ENCODE measurements around the gene RYR2. TPM values are rescaled to one million over a fixed set of nuclear protein-coding genes. Genes with fewer than 3 reads are reported as not detected.
"Not testable (repeated sequence)": the region's sequence is repeated elsewhere in the genome, so short reads cannot be mapped to it uniquely, and the experiment has no call there.

Gene RYR2
- total and polyA plus RNA-seq, 7 donors = under 0.01 to 22.4 (median 6.1) TPM

DNA sequence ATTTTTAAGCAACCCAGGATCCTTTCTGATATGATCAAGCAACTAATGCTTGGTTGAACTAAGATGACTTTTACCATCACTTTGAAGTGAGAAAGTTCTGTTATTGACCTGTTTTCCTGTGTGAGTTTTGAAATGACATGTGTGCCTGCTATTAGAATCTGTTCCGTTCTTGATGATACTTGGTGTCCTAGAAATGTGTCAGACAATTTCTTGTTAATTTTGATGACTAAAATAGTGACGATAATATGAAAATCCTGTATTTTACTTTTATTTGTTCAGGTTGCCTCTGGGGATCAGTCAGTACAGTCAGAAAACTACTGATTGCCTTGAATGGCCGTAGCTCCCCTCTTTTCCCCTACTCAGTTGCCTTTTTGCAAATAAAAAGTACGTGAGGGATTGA lies 228.0 kb downstream of the RYR2 start:
- WGBS, 2 donors = 74 to 84% methylated on average over 4 of the region's 4 CpGs
- Histone ChIP-seq H3K9me3 (no peaks in the 10 kb centered on the region), H3K4me3 (no peak overlapping the region), H3K4me1 (peaks cover 0 to 14% (median 7%) of the 10 kb centered on the region in 4 donors), H3K36me3 (no peaks in the 10 kb centered on the region), H3K27ac (no peak overlapping the region), H3K27me3 (no peaks in the 10 kb centered on the region)
- intact Hi-C loops (cut with DNase I) = no loop called here
- no peak for TF ChIP-seq POLR2A (IDR thresholded peaks at IDR 0.05)
- TF ChIP-seq, protein P1, sequence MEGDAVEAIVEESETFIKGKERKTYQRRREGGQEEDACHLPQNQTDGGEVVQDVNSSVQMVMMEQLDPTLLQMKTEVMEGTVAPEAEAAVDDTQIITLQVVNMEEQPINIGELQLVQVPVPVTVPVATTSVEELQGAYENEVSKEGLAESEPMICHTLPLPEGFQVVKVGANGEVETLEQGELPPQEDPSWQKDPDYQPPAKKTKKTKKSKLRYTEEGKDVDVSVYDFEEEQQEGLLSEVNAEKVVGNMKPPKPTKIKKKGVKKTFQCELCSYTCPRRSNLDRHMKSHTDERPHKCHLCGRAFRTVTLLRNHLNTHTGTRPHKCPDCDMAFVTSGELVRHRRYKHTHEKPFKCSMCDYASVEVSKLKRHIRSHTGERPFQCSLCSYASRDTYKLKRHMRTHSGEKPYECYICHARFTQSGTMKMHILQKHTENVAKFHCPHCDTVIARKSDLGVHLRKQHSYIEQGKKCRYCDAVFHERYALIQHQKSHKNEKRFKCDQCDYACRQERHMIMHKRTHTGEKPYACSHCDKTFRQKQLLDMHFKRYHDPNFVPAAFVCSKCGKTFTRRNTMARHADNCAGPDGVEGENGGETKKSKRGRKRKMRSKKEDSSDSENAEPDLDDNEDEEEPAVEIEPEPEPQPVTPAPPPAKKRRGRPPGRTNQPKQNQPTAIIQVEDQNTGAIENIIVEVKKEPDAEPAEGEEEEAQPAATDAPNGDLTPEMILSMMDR (IDR thresholded peaks at IDR 0.05) = no peak
- TF ChIP-seq EP300 (IDR thresholded peaks at IDR 0.05) = no peak
- no peak for TF ChIP-seq POLR2AphosphoS5 (IDR thresholded peaks at IDR 0.05)
- DNase-seq = no peak

DNA sequence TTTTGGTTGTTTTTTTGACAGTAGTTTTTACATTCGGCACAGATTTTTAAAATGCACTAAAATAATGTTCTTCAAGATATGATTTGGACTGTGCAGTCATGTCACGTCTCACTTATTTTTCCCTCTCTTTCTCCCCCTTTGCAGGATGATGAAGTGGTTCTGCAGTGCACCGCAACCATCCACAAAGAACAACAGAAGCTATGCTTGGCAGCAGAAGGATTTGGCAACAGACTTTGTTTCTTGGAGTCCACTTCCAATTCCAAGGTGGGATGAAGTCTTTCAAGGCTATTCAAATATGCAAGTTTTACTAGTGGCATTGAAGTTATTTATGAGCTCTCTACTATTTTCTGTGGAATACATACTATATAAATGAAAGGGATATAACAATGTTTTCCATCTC lies 228.4 kb downstream of the RYR2 start:
- H3K27ac ChIP-seq = no peak overlapping the region
- H3K9me3 ChIP-seq = no peaks in the 10 kb centered on the region
- H3K4me1 ChIP-seq = peaks cover 0 to 14% (median 7%) of the 10 kb centered on the region in 4 donors
- TF ChIP-seq POLR2A (IDR thresholded peaks at IDR 0.05) (no peak), EP300 (IDR thresholded peaks at IDR 0.05) (no peak), POLR2AphosphoS5 (IDR thresholded peaks at IDR 0.05) (no peak)
- TF ChIP-seq, protein P1 (IDR thresholded peaks at IDR 0.05) = no peak
- 83 to 87% methylated on average over 3 of the region's 3 CpGs for WGBS, 2 donors
- H3K27me3 ChIP-seq = no peaks in the 10 kb centered on the region
- no peaks in the 10 kb centered on the region for H3K36me3 ChIP-seq
- DNase-seq = no peak
- no peak overlapping the region for H3K4me3 ChIP-seq
- intact Hi-C loops (cut with DNase I) = no loop called here

DNA sequence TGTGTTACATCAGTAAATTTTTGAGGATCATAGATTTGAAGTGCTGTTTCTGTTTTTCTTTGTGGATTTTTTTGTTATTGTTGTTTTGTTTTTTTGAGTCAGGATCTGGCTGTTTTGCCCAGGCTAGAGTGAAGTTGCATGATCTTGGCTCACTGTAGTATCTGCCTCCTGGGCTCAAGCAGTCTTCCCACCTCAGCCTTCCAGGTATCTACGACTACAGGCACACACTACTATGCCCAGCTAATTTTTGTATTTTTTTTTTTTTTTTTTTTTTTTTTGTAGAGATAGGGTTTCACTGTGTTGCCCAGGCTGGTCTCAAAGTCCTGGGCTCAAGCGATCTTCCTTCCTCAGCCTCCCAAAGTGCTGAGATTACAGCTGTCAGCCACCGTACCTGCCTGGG lies 236.0 kb downstream of the RYR2 start:
- intact Hi-C loops (cut with DNase I); H3K4me1 ChIP-seq; H3K4me3 ChIP-seq; H3K27me3 ChIP-seq; DNase-seq; H3K36me3 ChIP-seq; H3K9me3 ChIP-seq; H3K27ac ChIP-seq: not testable (repeated sequence)
- WGBS, 2 donors = 52 to 84% methylated on average over 3 of the region's 3 CpGs

DNA sequence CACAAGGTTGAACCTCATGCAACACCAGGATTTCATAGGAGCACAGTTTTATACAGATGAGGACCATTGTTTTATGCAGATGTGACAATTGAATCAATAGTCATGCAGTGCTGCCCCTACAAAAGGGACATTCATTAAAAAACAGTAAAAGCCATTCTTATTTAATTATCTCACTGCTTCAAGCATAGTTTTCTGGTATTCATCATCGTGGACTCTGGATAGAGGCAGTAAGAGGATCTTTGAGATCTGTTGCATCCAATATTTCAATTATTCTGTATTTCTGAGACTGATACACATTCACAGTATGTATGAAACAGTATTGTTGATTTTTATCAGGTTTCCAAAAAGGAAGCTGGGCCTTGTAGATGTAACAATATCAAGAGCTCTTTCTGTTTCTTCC lies 237.6 kb downstream of the RYR2 start:
- no peak for DNase-seq
- no peaks in the 10 kb centered on the region for H3K9me3 ChIP-seq
- no peak overlapping the region for H3K27ac ChIP-seq
- intact Hi-C loops (cut with DNase I) = no loop called here
- H3K27me3 ChIP-seq = no peaks in the 10 kb centered on the region
- H3K4me1 ChIP-seq = peaks cover 0 to 9% (median 0%) of the 10 kb centered on the region in 4 donors
- H3K4me3 ChIP-seq = no peak overlapping the region
- H3K36me3 ChIP-seq = no peaks in the 10 kb centered on the region
- WGBS, 2 donors = 43 to 47% methylated on average over 1 of the region's 1 CpG
- TF ChIP-seq, protein P1 (IDR thresholded peaks at IDR 0.05) = no peak
- TF ChIP-seq POLR2AphosphoS5 (IDR thresholded peaks at IDR 0.05) (no peak), EP300 (IDR thresholded peaks at IDR 0.05) (no peak), POLR2A (IDR thresholded peaks at IDR 0.05) (no peak)

DNA sequence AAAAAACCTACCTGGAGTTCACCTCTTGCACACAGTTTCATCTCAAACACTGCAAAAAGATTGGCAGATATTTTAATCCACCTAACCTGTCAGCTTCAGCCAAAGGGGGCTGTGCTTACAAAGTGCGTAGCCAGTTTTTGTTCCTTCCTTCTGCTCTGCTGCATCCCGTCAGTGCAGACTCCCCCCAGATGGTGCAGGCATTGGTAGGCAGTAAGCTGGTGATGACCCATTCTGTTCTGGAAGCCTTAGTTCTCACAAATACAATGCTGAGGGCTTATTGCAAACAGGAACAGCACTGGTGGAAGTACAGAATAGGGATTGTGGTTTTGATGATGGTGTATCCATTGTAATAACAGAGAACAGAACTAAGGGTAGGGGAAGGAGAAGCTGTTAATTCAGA lies 239.5 kb downstream of the RYR2 start:
- Histone ChIP-seq H3K4me1 (peaks cover 0 to 9% (median 0%) of the 10 kb centered on the region in 4 donors), H3K27me3 (no peaks in the 10 kb centered on the region), H3K9me3 (no peaks in the 10 kb centered on the region), H3K36me3 (no peaks in the 10 kb centered on the region), H3K4me3 (no peak overlapping the region), H3K27ac (no peak overlapping the region)
- DNase-seq = no peak
- no peak for TF ChIP-seq EP300 (IDR thresholded peaks at IDR 0.05)
- intact Hi-C loops (cut with DNase I) = no loop called here
- 64 to 67% methylated on average over 2 of the region's 2 CpGs for WGBS, 2 donors

DNA sequence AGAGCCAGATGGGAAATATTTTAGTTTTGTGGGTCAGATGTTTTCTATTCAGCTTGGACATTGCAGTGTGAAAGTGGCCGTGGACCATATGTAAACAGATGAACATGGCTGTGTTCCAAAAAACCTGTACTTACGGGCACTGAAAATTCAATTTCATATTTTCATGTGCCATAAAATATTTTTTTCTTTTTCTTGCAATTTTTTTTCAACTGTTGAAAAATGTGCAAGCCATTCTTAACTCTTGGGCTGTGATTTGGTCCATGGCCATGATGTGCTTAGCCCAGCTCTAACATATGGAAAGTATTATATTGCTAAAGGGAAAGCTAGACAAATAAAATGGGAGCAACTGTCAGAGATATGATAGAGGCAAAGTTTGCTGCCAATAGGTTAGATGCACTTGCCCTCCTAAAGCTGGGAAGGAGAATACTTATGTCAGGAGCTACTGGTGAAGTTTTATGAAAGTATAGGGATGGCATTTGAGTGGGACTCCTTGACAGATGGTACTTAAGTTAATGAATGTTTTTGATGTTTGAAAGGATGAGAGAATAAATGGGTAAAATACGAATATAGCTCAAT lies 240.3 kb downstream of the RYR2 start:
- Histone ChIP-seq H3K4me1 (peaks cover 0 to 9% (median 0%) of the 10 kb centered on the region in 4 donors), H3K9me3 (no peaks in the 10 kb centered on the region), H3K36me3 (no peaks in the 10 kb centered on the region), H3K27me3 (no peaks in the 10 kb centered on the region), H3K27ac (no peak overlapping the region), H3K4me3 (no peak overlapping the region)
- TF ChIP-seq POLR2AphosphoS5 (IDR thresholded peaks at IDR 0.05) (no peak), EP300 (IDR thresholded peaks at IDR 0.05) (no peak), POLR2A (IDR thresholded peaks at IDR 0.05) (no peak)
- TF ChIP-seq, protein P1 (IDR thresholded peaks at IDR 0.05) = no peak
- intact Hi-C loops (cut with DNase I) = no loop called here
- DNase-seq = no peak
- WGBS, 2 donors = 39 to 65% methylated on average over 3 of the region's 3 CpGs
